Measurements from ENCODE around the gene DPP6.

DNA sequence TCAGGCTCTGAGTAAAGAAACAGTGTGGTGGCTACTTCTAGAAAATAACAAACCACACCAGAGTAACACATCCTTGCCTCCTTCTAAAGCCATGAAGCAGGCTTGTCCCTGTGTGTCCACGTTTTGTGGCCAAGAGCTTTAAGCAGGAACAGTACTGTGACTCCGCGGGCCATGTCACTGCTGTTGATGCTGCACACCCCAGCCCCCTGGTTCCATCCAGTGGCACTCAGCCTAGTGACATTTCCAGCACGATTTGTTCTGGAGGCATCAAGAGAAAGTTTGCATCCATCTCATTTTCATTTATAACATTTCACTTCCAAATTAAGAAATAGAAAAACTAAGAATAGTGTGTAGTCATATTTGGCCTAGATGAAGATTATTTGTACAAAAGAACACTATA is 739.4 kb downstream of the DPP6 start:
- no peak for TF ChIP-seq YY1 (IDR thresholded peaks at IDR 0.05; ENCODE audit: low read depth)
- TF ChIP-seq EP300 (IDR thresholded peaks at IDR 0.05; ENCODE audit: borderline replicate concordance), result no peak
- TF ChIP-seq CEBPB (IDR thresholded peaks at IDR 0.05), result no peak
- TF ChIP-seq TAF1 (IDR thresholded peaks at IDR 0.05; ENCODE audit: low read depth), result no peak
- TF ChIP-seq, protein P1, sequence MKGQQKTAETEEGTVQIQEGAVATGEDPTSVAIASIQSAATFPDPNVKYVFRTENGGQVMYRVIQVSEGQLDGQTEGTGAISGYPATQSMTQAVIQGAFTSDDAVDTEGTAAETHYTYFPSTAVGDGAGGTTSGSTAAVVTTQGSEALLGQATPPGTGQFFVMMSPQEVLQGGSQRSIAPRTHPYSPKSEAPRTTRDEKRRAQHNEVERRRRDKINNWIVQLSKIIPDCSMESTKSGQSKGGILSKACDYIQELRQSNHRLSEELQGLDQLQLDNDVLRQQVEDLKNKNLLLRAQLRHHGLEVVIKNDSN (IDR thresholded peaks at IDR 0.05), result no peak
- no peak for TF ChIP-seq NFIC (IDR thresholded peaks at IDR 0.05)
- TF ChIP-seq RAD21 (IDR thresholded peaks at IDR 0.05; ENCODE audit: low read depth), result no peak
- TF ChIP-seq CREB1 (IDR thresholded peaks at IDR 0.05; ENCODE audit: low read depth), result no peak
- TF ChIP-seq EGR1 (IDR thresholded peaks at IDR 0.05), result no peak
- TF ChIP-seq, protein P2, sequence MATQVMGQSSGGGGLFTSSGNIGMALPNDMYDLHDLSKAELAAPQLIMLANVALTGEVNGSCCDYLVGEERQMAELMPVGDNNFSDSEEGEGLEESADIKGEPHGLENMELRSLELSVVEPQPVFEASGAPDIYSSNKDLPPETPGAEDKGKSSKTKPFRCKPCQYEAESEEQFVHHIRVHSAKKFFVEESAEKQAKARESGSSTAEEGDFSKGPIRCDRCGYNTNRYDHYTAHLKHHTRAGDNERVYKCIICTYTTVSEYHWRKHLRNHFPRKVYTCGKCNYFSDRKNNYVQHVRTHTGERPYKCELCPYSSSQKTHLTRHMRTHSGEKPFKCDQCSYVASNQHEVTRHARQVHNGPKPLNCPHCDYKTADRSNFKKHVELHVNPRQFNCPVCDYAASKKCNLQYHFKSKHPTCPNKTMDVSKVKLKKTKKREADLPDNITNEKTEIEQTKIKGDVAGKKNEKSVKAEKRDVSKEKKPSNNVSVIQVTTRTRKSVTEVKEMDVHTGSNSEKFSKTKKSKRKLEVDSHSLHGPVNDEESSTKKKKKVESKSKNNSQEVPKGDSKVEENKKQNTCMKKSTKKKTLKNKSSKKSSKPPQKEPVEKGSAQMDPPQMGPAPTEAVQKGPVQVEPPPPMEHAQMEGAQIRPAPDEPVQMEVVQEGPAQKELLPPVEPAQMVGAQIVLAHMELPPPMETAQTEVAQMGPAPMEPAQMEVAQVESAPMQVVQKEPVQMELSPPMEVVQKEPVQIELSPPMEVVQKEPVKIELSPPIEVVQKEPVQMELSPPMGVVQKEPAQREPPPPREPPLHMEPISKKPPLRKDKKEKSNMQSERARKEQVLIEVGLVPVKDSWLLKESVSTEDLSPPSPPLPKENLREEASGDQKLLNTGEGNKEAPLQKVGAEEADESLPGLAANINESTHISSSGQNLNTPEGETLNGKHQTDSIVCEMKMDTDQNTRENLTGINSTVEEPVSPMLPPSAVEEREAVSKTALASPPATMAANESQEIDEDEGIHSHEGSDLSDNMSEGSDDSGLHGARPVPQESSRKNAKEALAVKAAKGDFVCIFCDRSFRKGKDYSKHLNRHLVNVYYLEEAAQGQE (IDR thresholded peaks at IDR 0.05; ENCODE audit: low read depth), result no peak
- TF ChIP-seq, protein P3, sequence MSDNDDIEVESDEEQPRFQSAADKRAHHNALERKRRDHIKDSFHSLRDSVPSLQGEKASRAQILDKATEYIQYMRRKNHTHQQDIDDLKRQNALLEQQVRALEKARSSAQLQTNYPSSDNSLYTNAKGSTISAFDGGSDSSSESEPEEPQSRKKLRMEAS (IDR thresholded peaks at IDR 0.05), result no peak
- TF ChIP-seq FOXM1 (IDR thresholded peaks at IDR 0.05; ENCODE audit: borderline replicate concordance, low read depth), result no peak
- TF ChIP-seq TEAD4 (IDR thresholded peaks at IDR 0.05), result no peak

Data from Ishikawa (cell line).